Measurements from ENCODE around the gene BLOC1S5. TPM values are rescaled to one million over a fixed set of nuclear protein-coding genes. Genes with fewer than 3 reads are reported as not detected.
A peak's percentile ranks its signal among the peaks of the same experiment; 100 is the strongest.

BLOC1S5 gene
- total and polyA plus RNA-seq, 2 of the 13 experiments (the other 11 are each of a cell fraction or from before 2014, with no cell fraction given) = 10.5 to 41.5 TPM

DNA sequence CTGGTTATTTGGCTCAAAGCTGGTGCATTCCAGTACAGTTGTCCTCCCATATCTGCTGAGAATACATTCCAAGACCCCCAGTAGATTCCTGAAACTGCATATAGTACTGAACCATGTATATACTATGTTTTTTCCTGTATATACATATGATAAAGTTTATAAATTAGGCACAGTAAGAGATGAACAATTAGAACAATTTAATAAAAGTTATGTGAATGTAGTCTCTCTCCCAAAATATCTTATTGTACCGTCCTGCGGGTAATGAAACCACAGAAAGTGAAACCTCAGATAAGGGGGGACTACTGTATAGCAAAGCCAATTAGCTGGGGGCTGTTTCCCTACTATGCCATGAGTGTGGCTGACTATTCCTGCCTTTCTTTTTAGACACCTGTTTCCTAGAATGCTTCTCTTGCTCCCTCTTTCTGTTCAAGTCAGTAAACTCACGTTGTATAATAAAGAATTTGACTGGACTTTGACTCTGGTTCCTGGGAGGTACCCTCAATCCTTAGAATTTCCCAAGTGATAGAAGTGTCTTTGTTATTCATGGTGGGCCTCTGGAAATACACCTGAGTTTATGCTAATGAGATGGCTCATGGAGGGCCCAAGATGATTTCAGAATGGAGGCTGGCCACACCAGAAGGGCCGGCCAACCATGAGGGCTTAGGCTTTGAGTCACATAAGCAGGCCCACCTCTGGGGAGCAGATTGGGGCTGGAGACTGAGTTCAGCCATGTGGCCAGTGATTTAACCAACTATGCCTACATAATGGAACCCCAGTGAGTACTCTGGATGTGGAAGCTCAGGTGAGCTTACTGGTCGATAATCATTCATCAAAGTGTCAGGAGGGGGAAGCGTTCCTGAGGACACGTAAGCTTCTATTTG is 689 bp upstream of the BLOC1S5 start (continued):
- TF ChIP-seq HMGA1 (CRISPR knock-in tag; conservative IDR thresholded peaks at IDR 0.05) = no peak
- TF ChIP-seq ZNF543 (CRISPR knock-in tag; IDR thresholded peaks at IDR 0.05) = no peak
- no peak for TF ChIP-seq ZFP62 (CRISPR knock-in tag; IDR thresholded peaks at IDR 0.05)
- TF ChIP-seq MIER3 (CRISPR knock-in tag; IDR thresholded peaks at IDR 0.05; ENCODE audit: borderline replicate concordance) = no peak
- TF ChIP-seq RBM22 (optimal IDR thresholded peaks at IDR 0.05; ENCODE audit: low read length) = no peak
- TF ChIP-seq ZNF12 (CRISPR knock-in tag; IDR thresholded peaks at IDR 0.05) = 0 out of 2 replicates have a peak, but pooled peaks have one; percentile 9
- peak; percentile 75; the same call in 1 of the 2 replicates for TF ChIP-seq LCORL (IDR thresholded peaks at IDR 0.05)
- no peak for TF ChIP-seq LCORL (CRISPR knock-in tag; IDR thresholded peaks at IDR 0.05)

DNA sequence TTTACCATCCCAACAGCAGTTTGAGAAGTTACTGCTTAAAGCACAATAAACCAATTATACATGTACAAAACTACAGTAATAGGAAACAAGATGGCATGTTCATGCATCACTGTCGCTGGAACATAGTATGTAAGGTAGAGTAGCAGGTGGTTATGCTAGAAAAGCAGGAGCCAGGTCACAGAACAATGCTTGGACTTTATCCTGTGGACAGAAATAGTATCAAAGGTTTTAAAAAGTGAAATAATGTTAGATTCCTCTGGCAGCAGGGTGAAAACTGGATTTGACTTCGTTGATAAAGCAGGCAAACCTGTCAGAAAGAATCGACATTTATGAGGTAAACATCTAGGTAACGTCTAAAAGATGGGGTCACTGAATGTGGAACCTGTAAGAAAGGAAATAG is 2.5 kb downstream of the BLOC1S5 start:
- 96% methylated on average over 4 of the region's 4 CpGs for WGBS (ENCODE audit: low lambda C conversion rate)
- no peak overlapping the region for H3K27ac ChIP-seq (ENCODE audit: extremely low read length, insufficient read depth, low read length)
- intact Hi-C loops (cut with micrococcal nuclease; ENCODE audit: unreplicated experiment) = loop anchor here (5.0 kb wide), 1 partner anchor 149 kb away; the partner anchor contains the start of gene TXNDC5
- no peaks in the 10 kb centered on the region for H4K20me1 ChIP-seq (ENCODE audit: insufficient read depth, low read length)
- H3K27me3 ChIP-seq (ENCODE audit: control insufficient read depth in 1 of 2, insufficient read depth in 2 of 2, low read length in 2 of 2) = no peaks in the 10 kb centered on the region; a peak in 1 of 5 replicates
- H3K4me1 ChIP-seq (ENCODE audit: insufficient read depth, low read length) = peaks cover 39% of the 10 kb centered on the region
- TF ChIP-seq MXI1 (IDR thresholded peaks at IDR 0.05; ENCODE audit: borderline replicate concordance, low read depth, low read length) = no peak
- no peak overlapping the region for H3K4me2 ChIP-seq (ENCODE audit: low read depth, low read length)
- H3K4me3 ChIP-seq (replicated peaks in 1 of 3; ENCODE audit: insufficient read depth in 1 of 3, low read depth in 2 of 3, low read length in 3 of 3) = no peak overlapping the region
- ATAC-seq (no peak), DNase-seq (ENCODE audit: low spot score) (no peak), FAIRE-seq (no peak)
- H3K79me2 ChIP-seq (ENCODE audit: insufficient read depth, low read length) = peaks cover 14% of the 10 kb centered on the region
- no TSS peak for BruUV-seq (replicated peaks)
- CTCF ChIA-PET (ENCODE audit: low intra/inter-chr PET ratio, low total read pairs) = no interaction called here
- no peaks in the 10 kb centered on the region for H3K9me3 ChIP-seq (ENCODE audit: low read length)
- in situ Hi-C loops (cut with HindIII; ENCODE audit: extremely low pct_ligation_motif_present, low pct_unique_long_range_greater_than_20kb) = loop anchor here (10.0 kb wide), 1 partner anchor 337 kb away; the partner anchor contains the start of gene BMP6
- H2AFZ ChIP-seq (ENCODE audit: low read length) = no peak overlapping the region
- POLR2A ChIA-PET = no interaction called here
- peaks cover 3 to 34% of the 10 kb centered on the region in 2 experiments; a peak in 4 of 5 replicates for H3K36me3 ChIP-seq (replicated peaks in 1 of 2; ENCODE audit: control insufficient read depth in 1 of 2, insufficient read depth in 2 of 2, low read length in 2 of 2)
- no peak overlapping the region for H3K9ac ChIP-seq (ENCODE audit: insufficient read depth, low read depth, low read length)
